Stimulated activated naive CD8-positive, alpha-beta T cell treated with anti-CD3 and anti-CD28 coated beads, Interleukin-15, Interleukin-2, amounts not matched to agents 100 U/mL and 50 U/mL, for 24 hours (primary cell): ENCODE data around the gene MPHOSPH8.
"Not testable (repeated sequence)": the region's sequence is repeated elsewhere in the genome, so short reads cannot be mapped to it uniquely, and the experiment has no call there.

Experiments used
- ATAC-seq: fragments of 150-1000 bp; cut with Tn5 transposase; one replicate; pipeline ENCODE4 v1.10.0; 2021
- DNase-seq: peaks from one replicate; pipeline ENCODE4 v3.0.0; 2021

MPHOSPH8 gene

DNA sequence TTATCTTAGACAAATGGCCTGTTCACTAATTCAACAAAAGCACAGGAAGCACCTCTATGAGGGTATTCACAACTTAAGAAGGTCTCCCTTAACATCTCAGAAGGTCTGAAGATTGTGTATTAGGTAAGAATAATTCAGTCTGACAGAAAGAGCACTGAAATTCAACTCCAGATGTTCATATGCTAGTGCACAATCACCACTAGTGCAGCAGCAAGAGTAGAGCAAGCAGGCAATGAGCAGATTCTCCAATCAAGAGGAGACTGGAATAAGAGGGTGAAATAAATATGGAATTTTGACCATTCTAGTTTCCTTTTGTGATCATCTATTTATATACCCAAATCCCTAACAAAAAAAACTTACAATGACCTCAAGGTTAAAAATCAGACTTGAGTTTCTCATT is 52.0 kb downstream of the MPHOSPH8 start:
- no peak for DNase-seq
- no peak for ATAC-seq

DNA sequence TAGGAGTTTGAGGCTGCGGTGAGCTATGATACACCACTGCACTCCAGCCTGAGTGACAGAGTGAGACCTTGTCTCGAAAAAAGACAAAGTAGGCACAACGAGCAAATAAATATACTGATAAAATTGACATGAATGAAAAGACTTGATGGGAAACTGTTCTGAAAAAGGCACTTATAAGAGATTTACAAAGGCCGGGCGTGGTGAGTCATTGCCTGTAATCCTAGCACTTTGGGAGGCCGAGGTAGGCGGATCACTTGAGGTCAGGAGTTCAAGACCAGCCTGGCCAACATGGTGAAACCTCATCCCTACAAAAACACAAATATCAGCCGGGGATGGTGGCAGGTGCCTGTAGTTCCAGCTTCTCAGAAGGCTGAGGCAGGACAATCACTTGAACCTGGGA is 58.0 kb downstream of the MPHOSPH8 start:
- not testable (repeated sequence) for DNase-seq, ATAC-seq

DNA sequence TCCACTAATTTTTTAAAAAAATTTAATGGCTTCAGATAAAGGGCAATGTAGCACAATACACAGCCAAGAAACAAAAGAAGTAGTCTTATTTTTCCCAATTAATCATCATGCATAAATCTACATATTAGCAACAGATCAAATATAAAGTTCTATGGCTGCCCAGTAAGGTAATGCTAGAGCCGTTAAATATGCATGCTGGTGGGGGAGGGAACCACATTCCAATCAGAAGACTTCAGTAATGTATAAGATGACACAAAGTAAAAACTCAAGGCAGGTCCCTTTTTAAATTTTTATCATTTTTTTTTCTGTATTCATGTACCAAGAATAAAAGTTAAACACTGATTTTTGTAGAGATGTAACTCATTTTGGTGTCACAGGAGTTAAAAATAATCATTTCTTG is 62.0 kb downstream of the MPHOSPH8 start:
- DNase-seq (no peak), ATAC-seq (no peak)

DNA sequence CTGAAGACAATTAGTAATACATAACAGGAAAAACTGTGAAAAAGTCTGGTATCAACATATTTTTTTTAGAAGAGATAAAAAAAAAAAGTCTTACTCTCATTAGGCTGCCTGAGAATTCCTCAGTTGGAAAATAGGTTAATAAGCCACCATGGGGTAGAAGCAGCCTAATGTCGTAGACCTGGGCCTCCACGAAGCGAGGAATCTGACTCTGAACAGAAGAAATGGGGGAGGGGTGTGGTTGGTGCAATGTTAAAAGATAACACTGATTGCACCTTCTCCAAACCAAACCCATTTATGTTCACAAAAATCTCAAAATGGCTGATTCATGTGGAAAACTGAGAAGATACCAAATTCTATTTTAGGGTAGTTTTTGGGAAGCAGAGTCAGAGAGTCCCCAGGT is 62.4 kb downstream of the MPHOSPH8 start:
- DNase-seq (no peak), ATAC-seq (no peak)

DNA sequence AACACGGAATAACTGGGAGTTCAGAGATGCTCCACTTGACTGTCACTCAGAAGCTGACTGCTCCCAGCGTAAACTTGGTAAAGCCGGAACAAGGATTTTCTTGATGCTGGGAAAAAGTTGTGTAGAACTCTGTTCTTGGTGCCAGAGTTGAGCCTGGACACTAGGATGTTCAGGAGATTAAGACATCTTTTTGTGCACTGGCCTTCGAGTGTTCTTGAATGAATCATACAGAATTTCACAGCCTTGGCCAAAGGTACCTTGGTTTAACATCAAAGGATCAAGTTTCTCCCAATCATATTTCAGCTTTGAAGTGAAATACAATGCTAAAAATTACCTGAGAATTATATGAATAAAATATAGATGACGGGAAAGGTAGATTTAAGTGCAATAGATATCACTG is 67.5 kb downstream of the MPHOSPH8 start:
- not testable (repeated sequence) for DNase-seq, ATAC-seq

DNA sequence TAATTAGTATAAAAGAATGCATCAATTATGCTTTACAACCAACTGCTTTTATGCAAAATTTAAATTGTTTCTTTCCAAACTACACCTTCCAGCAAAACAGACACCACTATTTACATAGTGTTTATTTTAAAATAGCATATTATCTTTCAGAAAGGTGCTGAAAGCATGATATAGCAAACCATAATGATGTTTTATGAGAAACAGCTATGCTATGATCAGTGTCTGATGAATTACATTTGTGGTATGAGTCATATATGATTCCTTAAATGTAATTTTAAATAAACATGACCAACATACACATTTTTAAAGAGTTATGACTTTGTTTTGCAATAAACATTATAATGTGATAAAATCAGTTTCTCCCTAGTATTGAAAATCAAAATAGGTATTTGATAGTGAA is 68.2 kb downstream of the MPHOSPH8 start:
- not testable (repeated sequence) for DNase-seq, ATAC-seq

DNA sequence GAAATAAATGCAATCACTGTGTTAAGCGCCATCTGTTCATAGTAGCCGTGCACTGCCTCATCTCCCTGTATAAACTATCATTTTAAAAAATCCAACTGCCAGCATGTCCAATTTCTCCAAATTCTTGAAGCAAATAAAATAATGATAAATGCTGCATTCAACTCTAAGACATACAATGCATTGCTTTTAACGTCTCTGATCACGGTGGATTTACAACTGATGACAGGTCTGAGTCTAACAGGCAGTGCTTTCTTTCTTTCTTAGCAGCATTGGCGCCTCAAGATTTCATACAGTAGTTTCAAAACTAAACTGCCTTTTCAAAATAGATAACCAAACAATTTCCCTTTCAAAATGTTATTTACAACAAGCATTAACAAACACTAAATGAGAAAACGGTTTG is 70.8 kb downstream of the MPHOSPH8 start:
- ATAC-seq, DNase-seq: not testable (repeated sequence)

DNA sequence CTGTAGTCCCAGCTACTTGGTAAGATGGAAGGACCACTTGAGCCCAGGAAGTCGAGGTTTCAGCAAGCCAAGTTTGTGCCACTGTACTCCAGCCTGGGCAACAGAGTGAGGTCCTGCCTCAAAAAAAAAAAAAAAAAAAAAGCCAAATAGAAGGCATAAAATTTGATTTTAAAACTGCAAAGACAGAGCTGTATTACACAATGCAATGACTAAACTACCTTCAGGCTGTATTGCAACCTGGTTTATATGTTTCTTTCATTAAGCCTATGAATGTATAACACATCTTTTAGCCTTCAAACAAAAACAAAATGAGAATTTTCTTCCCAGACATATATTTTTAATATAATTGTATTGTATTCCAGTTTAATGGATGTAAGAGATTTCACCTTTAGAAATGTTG is 75.6 kb downstream of the MPHOSPH8 start:
- DNase-seq, ATAC-seq: not testable (repeated sequence)

DNA sequence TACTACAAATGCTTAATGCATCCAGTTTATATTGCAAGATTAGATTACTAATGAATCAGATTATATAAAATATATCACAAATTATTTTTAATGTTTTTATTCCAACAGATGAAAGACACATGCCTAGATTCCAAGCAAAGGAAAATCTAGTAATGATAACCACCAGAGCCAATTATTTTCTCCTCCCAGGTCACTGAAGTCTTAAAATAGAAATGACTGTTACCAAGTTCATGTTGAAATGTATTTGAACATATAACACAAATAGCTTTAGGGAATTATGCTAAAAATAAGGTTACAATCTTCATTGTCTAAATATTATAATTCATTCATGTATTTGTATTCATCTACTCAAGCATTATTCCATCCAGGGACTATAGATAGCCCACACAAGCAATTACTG is 76.3 kb downstream of the MPHOSPH8 start:
- ATAC-seq, result not testable (repeated sequence)

DNA sequence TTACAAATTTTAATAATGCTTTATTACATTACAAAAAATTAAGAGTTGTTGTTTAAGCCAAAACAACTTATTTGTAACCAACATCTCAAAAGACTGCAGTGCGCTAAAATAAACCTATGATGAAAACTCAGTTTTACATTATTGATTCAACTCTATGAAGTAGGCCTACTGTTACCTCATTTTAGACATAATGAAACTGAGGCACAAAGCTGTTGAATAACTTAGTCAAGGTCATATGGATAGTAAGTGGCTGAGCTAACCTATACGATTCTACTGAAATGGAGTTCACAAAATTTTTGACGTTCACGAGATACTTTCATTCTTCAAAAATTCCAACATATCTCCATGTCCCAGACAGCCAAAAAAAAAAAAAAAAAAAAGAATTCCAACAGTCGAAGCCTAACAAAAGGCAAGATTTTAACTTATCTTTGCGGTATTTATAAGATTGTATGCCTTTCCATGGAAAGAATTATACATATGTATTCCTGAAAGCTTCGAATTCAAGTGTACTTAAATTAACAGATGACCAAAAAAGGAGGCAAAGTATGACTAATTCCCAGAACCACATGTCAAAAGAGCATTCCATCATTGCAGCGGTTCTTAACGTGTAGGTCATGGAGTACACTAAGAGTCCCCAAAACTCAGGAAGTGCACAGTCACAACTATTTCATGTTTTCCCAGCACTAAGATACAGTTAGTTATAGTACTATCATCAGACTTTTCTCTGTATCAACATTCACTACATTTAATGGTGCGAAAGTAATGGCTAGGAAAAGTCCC is 79.9 kb downstream of the MPHOSPH8 start:
- ATAC-seq (peak; percentile 97), DNase-seq (no peak)

More for the DNA sequence above, 76.3 kb downstream of the MPHOSPH8 start:
- not testable (repeated sequence) for DNase-seq

DNA sequence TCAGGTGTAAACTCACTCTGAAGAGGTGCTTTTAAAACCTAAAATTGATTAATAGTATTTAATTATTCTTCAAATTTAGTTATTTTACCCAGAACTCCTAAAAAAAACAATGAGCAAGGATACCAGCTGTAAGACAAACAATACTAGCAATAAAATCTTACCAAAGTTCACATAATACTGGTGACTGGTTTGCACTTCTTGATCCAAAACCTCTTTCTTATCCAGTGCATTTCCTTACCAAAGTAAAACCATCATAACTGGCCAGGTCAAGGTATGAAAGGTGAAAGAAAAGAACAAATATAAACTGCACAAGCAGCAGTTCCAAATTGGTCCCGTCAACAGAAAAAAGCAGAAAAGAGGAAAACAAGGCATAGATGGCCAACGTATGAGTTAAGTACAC is 86.6 kb downstream of the MPHOSPH8 start:
- ATAC-seq (no peak), DNase-seq (no peak)
